ENCODE results near the gene CYP27A1.

GRCh38 chr2:218811382-218811781 lies 29.4 kb downstream of the CYP27A1 start:
- TF ChIP-seq POLR2A (IDR thresholded peaks at IDR 0.05; ENCODE audit: low read length) (no peak), GATA1 (IDR thresholded peaks at IDR 0.05; ENCODE audit: low read depth, low read length) (no peak)

All from erythroblast (primary cell).